Activated CD8-positive, alpha-beta memory T cell treated with anti-CD3 and anti-CD28 coated beads for 1 hour (primary cell): Measurements from ENCODE around the gene DLG2.
"Not testable (repeated sequence)": the region's sequence is repeated elsewhere in the genome, so short reads cannot be mapped to it uniquely, and the experiment has no call there.

Experiments used
- DNase-seq, 2 donors: peaks; one replicate each; pipeline ENCODE4 v3.0.0-alpha.2; 2020; ENCODE audit warnings: low read depth in 1 of 2; ENCODE audit errors: extremely low read depth in 1 of 2

Gene DLG2

DNA sequence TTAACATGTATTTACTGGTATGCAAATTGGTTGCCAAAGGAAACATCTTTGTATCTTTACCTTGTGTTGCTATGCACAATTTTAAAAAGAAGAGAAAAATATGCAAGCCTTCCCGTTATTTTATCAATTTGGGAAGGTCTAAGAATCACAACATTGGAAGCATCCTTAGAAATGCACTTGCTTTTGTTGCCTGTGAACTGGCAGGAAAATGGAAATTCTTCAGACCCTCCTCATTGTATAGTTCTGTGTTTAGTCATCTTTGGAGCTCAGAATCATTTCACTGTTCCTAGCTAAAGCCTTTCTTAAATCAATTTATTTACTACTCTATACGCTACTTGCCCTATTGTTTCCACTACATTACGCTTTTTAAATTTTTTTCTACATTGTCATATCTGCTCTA, 574.5 kb downstream of the DLG2 start:
- no peak for DNase-seq

DNA sequence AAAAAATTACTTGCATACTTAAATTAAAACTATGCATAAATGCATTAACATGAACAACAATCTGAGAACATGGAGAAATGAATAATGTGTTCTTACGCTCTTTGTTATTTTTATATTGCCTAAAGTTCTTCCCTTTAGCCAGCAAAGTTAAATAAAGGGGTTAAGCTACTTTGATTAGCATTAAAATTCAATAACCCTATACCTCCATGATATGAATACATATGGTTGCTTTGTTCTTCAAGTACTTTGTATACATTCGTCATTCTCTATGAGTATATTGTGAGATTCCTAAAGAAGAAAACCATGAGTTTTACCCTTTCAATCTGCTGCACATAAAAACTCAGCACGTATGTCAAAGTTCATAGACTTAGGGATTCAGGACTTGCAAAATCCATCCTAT, 578.3 kb downstream of the DLG2 start:
- no peak for DNase-seq

DNA sequence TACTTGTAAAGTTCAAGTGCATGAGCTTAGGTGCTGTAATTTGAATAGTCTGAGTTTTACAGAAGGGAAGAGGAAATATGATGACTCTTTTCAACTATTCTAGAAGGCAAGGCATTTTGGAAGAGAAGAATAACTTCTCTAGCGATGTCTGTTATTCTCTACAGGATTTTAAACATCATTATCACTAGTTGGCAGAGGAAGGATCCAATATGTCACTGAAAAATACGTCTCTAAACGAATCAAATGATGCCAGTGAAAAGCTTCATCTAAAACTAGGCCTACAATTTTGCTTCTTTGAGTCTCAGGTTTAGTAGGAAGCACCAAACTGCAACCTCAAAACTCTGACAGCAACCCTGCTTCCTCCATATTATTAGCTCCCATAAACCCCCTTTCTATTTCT, 581.4 kb downstream of the DLG2 start:
- DNase-seq, result no peak

DNA sequence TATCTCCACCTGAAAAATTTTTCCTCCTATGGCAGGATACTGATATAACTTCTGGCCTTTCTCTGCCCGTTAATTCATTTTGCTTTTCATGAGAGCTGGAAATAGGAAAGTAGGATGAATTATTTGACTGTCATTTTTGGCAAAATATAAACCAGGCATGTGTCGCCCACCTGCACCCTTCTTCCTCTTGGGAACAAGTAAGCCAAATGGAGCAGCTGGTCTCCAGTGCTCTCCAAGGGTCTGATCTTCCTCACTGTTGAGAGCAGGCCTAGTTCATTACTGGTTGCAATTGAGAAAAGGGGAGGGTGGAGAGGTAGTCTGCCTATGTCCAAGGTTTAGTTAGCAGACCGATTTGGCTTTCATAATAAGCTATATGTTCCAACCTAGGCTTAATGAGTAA, 582.2 kb downstream of the DLG2 start:
- no peak for DNase-seq

DNA sequence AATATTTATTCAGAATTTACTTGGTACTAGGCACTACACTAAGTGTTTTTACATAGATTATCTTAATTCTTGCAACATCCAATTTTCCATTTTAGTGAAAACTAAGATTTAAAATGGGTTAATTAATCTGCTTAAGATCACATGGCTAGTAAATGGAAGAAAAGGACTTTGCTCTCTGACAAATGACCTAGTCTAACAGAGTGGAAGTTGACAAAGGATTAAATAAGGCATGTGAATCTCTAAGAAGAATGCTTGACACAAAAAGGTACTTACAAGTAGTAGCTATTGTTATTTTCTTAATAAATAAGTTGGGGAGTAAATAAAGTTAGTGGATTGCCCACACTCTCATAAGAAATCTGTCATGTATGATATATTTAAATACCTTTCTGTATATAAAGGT, 584.8 kb downstream of the DLG2 start:
- DNase-seq, result no peak

DNA sequence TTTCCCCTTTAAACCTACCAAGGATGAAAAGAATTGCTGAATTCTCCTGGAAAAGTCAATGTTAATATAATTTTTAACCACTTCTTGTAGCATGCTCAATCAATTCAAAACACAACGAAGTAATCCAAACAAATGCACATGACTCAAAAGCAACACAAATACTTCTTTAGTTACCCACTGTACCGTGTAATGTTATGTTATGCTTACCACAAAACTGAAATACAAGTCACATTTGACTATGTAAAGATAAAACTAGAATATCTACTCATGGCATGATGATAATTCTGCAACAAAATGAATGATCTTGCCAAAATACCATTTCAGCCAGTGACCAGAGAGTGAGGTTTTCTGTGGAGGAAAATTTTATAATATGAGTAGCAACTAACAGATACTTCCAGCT, 587.0 kb downstream of the DLG2 start:
- no peak for DNase-seq

DNA sequence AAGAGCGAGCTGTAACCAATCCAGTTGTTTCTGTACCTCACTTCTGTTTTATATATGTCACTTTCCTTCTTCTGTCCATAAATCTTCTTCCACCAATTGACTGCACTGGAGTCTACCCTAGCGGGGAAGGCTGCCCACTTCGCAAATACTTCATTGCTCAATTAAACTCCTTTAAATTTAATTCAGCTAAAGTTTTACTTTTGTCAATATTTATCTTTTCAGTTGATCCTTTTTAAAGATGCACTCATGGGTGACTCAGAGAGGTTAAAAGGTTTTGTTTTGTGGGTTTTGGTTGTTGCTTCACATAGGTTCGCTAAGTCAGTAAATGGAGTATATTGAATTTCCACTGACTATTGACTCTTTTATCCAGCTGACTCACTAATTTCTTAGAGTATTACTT, 597.2 kb downstream of the DLG2 start:
- no peak for DNase-seq

DNA sequence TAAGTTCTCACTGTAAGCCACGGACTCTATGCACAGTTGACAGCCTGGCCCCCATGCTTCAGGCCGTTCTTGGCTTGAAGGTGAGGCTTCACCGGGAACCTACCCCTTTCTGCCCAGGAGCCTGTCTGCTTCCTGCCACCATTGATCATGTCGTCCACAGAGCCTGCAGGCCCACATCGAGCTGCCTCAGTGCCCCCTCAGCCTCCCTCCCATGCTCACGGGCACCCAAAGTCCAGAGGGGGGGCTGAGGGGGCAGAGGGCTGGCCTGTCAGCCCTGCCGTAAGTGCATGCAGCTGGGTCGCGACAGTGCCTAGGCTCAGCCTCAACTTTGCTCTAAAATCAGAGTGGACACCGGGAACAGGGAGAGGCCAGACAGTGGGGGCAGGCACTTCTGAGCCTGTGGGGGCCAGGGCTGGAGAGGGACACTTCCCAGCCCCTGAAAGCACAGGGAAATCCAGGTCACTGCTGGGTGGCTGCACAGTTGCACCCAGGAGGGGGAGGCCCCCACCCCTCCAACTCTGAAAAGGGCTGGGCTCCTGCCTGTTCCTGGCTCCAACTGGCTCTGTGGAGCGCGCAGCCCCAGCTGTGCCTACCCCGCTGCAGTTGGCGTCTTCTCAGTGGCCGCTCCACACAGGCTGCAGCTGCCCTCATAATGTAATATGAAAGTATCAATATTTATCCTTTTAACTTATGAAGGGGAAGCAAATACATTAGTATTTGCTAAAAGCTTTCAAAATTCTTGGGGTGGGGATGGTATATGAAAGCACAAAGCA, 598.6 kb downstream of the DLG2 start:
- DNase-seq, result no peak

DNA sequence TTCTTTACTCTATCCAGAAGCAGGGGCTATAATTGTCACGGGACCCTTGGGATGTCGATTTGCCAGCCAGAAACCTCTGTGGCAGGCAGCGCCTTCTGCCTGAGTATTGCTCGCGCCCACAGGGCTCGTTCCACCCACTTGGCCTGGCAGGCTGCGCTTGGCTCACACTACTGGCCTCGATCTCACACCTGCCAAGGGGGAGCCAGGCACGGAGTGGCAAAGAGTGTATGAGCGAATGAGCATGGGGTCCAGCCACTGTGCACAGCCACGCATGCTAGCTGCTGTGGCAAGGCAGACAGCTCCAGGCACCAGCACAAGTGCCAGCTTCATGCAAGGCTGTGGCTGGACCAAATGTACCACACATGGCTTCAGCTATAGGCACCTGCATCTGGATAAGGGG, 599.8 kb downstream of the DLG2 start:
- DNase-seq, result no peak

DNA sequence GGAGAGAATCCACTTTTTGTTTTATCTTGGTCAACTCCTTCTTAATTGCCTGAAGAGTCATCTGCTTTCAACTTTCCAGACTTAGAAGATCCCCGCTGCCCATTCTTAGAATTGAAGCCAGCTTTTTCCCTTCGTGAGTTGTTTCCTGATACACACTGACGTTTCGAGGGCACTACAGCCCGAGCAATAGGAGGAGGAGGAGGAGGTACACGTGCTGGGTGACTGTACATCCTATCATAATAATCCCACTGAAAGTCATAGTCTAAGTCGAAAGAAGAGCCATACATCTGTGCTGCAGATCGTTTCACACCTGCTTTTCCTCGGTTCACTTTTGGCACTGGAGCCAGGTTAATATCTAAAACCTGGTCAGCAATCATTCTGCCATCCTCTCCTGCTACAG, 606.1 kb downstream of the DLG2 start:
- DNase-seq, result no peak

DNA sequence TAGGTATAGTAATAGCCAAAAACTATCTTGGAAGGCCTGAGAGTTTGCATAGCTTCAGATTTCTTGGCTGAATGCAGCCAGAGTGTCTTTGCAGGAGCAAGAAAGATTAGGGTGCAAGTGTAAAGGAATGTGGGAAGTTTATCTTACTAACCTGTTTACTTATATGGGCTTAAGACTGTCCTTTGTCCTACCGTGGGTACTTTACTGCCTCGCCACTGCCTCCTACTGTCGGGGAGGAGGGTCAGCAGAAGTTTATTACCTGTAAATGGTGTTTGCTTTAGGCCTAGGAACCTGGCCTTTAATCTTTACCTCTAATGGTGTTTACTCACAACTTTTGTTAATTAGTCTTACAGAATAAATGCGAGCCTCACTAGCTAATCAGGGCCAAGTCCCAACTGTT, 633.8 kb downstream of the DLG2 start:
- DNase-seq, result no peak

DNA sequence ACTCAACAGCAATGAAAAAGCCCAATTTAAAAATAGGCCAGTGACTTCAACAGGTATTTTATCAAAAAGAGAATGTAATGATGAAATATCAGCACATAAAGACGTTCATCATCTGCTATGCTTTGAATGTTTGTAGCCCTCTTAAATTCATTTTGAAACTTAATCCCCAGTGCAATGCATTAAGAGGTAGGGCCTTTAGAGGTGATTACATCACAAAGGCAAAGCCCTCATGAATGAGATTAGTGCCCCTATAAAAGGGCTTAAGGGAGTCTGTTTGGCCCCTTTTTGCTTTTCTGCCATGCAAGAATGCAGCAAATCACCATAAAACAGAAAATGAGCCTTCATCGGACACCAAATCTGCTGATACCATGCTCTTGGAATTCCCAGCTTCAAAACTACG, 637.0 kb downstream of the DLG2 start:
- no peak for DNase-seq

DNA sequence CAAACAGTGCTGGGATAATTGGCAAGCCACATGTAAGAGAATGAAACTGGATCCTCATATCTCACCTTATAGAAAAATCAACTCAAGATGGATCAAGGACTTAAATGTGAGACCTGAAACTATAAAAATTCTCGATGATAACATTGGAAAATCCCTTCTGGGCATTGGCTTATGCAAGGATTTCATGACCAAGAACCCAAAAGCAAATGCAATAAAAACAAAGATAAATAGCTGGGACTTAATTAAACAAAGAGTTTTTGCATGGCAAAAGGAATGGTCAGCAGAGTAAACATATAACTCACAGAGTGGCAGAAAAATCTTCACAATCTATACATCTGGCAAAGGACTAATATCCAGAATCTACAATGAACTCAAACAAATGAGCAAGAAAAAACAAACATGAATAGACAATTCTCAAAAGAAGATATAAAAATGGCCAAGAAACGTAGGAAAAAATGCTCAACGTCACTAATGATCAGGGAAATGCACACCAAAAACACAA, 639.4 kb downstream of the DLG2 start:
- not testable (repeated sequence) for DNase-seq

DNA sequence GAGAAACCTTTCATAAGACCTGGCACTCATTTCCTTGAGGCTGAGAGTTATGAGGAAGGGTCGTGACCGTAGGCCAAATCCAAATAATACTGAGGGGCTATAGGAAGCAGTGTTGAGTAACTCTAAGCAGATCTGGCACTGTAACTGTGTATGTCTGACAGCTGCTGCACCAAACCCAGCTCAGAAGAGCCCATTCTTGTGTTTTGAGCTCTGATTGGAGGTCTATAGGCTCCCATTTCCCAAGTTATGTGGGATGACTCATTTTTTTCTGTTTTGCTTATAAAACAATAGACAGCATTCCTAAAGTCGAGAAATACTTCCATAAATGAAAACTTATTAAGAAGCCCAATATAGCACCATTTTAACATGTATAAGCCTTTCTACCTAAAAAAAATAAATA, 645.8 kb downstream of the DLG2 start:
- no peak for DNase-seq

DNA sequence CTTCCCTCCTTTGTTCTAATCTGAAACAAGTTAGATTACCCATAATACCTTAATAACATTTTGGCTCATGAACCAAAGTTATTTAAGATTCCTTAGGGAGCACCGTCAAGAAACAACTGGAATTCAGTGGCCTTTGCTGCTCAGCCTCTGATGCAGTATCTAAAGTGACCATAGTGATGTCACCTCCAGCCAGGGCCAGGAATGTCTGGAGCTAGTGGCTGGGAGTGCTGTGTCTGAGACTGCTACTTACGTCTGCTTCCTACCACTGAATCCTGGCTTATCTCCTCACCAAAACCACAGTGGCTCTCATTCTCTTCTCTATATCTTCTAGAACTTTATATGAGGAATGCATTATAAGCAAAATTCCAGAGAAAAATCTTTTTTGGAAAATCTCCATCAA, 658.0 kb downstream of the DLG2 start:
- DNase-seq, result no peak

DNA sequence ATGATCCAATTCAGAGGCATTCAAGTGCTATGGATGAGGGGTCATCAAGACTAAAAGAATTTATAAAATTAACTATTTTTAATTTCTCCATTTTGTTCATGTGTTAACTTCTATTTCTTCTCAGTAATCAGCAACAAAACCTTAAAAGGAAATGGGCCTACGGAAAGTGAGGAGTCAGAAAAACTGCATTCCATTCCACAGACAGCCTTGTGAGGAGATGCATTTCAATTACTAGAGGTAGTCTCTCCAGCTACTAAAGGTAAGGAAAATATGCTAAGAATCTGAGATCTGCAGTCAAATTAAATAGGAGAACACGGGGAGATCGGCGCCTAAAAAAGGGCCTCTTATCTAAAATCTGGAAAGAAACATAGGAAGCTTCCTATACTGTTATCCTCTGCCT, 661.7 kb downstream of the DLG2 start:
- no peak for DNase-seq

DNA sequence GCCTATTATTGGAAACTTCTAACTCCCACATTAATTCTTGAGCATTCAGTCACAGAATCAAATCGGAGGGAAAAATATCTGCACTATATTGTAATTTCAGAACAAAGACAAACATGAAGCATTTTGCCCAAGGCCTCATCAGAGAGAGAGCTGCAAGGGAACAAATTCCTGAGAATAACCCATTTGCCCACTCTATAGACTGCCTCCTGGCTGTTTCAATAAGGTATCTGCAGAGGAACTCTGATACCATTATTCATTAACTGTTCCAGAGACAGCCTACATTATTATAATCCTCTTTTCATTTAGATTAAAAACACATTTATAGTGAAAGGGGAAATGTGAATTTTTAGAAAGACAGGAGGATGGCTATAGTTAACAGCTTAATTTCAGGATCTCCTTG, 663.9 kb downstream of the DLG2 start:
- no peak for DNase-seq

DNA sequence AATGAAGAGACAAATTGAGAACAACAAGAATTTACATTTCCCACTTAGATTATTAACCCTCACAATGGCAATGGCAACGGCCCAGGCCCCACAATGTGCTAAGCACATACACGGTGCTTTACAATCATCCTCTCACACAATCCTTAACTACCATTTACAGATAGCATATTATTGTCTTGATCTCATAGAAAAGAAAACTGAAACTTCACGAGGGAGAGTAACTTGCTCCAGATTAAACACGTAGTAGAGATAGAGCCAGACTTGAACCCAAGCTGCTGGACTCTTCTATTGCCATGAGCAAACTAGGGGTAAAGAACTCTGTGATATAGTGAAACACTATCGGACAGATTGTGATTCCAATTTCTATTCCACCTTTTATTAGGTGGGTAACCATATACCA, 665.1 kb downstream of the DLG2 start:
- DNase-seq, result no peak

DNA sequence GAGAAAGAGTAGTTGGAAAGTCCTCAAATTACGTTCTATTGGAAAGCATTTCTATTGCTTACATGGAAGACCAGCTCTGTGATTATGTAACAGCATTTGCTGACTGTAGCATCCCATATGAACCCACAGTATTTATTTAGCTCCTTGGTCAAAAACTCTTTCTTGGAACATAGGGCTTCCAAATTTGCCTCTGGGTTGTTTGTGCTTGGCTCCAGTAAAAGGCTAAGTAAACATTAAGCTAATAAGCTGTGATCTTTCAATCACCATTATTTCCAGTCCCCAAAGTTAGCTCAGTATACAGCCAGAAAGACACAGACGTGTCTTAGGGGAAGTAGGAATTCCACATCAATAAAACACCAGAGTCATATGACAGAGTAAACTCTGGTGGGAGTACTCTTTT, 668.8 kb downstream of the DLG2 start:
- no peak for DNase-seq

DNA sequence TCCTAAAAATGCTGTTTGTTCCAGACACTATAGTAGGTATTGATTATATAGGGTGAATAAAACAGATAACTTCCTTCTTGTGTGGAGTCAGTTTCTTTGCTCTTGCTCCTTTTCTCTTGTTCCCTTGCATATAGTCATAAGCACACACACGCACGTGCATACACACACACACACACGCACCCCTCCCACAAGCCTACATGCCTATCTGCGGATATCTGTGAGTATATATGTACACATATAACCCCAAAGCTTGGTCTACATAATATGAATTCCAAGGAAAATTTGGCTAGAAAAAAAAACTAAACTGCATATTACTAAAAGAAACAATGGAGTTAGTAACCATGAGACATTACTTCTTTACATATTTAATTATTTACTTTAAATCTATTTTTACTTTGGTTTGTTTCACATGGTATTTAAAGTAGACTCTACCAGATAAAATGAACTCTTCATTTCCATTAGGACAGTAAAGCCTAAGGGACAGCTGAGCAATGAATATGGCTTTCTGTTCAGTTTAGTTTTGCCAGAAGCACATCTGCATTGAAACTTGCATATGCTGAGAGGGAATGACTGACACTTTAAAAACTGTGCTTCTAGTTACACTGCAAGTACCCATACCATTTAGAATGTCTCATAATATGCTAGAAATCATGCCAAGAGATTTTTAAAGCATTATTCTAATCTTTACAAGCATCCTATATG, 676.4 kb downstream of the DLG2 start:
- DNase-seq, result no peak

DNA sequence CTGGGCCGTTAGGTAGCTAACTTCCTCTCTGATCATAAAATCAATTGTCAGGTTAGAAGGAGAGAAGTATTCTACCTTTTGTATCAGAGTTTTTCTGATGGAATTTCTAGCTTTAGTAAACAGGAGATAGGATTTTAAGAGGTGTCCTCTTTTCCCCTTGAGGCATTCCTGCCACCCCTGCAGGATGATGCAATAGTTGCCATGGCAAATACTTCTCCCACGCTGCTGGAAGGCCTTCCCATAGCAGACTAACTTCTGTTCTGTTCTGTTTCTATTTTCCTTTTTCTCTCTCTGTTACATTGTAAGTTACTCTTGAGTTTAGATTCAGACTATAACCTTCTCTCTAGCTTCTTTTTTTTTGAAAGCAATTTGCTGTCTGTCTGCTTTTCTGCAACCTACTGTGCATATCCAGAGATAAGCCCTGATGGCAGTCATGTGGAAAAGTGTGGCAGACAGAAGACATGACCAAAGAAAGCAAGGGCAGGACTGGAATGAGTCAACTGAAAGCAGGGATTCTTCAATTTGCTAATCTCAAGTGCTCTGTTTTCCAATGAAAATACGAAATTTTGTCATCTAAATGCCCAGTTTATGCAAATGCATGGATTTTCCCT, 679.1 kb downstream of the DLG2 start:
- DNase-seq, result no peak

DNA sequence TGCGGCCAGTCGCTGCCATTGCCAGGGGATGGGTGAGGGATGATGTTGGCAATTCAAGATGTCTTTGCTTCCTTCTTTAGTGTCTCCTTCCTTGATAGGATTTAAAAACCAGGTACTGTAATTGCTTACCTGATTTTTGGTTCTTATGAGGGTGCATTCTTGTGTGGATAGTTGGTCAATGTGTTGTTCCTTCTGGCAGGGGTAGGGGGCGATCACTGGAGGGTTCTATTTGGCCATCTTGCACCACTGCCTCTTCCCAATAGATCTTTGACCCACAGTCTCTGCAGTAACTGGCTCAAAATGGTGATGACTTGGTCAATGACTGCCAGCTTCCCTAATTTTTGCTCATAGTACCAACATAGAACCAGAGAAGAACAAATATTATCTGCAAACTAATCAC, 680.1 kb downstream of the DLG2 start:
- no peak for DNase-seq
